GM21526 (cell line): ENCODE data around the gene ENOSF1.
A peak's percentile ranks its signal among the peaks of the same experiment; 100 is the strongest.

Source experiments
- ATAC-seq: cut with Tn5 transposase; IDR thresholded peaks from one replicate; pipeline ENCODE4 v1.9.1; 2021; ENCODE audit warnings: moderate library complexity; ENCODE audit not compliant: unreplicated experiment, low FRiP score

Gene ENOSF1

GRCh38 chr18:676069-676468 is 36.4 kb downstream of the ENOSF1 start:
- no peak for ATAC-seq

GRCh38 chr18:675307-675706 is 37.1 kb downstream of the ENOSF1 start:
- no peak for ATAC-seq

- no peak for ATAC-seq
Measured at GRCh38 chr18:673769-674168, 38.7 kb downstream of the ENOSF1 start.

- ATAC-seq: no peak
Measured at GRCh38 chr18:673317-673716, 39.1 kb downstream of the ENOSF1 start.

- no peak for ATAC-seq
Measured at GRCh38 chr18:671405-671804, 41.0 kb downstream of the ENOSF1 start.

GRCh38 chr18:670522-670921 is 41.9 kb downstream of the ENOSF1 start:
- ATAC-seq: no peak

GRCh38 chr18:669077-669476 is 43.4 kb downstream of the ENOSF1 start:
- ATAC-seq: no peak

GRCh38 chr18:668260-668659 is 44.2 kb downstream of the ENOSF1 start:
- no peak for ATAC-seq

GRCh38 chr18:666628-667027 is 45.8 kb downstream of the ENOSF1 start:
- ATAC-seq: no peak

GRCh38 chr18:666177-666576 is 46.3 kb downstream of the ENOSF1 start:
- no peak for ATAC-seq

- ATAC-seq: no peak
Measured at GRCh38 chr18:662197-662596, 50.2 kb downstream of the ENOSF1 start.

- ATAC-seq: no peak
Measured at GRCh38 chr18:659597-659996, 52.8 kb downstream of the ENOSF1 start.

- ATAC-seq: no peak
Measured at GRCh38 chr18:658947-659533, 53.4 kb downstream of the ENOSF1 start.

- peak; percentile 57 for ATAC-seq
Measured at GRCh38 chr18:658001-658946, 54.2 kb downstream of the ENOSF1 start.

- ATAC-seq: peak; percentile 42
Measured at GRCh38 chr18:657311-658000, 55.0 kb downstream of the ENOSF1 start, which contains the start of gene TYMS. TYMS (plus strand) TSS chr18:657653; CDS start chr18:657743, 90 bp downstream.

GRCh38 chr18:655445-655844 is 57.0 kb downstream of the ENOSF1 start:
- ATAC-seq: no peak

GRCh38 chr18:654601-655000 is 57.8 kb downstream of the ENOSF1 start:
- ATAC-seq: no peak

GRCh38 chr18:653512-653911 is 58.9 kb downstream of the ENOSF1 start:
- no peak for ATAC-seq

- no peak for ATAC-seq
Measured at GRCh38 chr18:652131-652530, 60.3 kb downstream of the ENOSF1 start.

GRCh38 chr18:650428-650858 is 62.0 kb downstream of the ENOSF1 start:
- ATAC-seq: peak; percentile 97

- no peak for ATAC-seq
Measured at GRCh38 chr18:649341-649740, 63.1 kb downstream of the ENOSF1 start.
